GM12874 (cell line): Measurements from ENCODE around the gene RAB3D.

Source experiments
- CTCF ChIP-seq: IDR thresholded peaks from 2 replicates; pipeline ENCODE4 v1.5.1; 2011; ENCODE audit warnings: low read depth, mild to moderate bottlenecking, control low read depth, low read length, moderate library complexity; ENCODE audit not compliant: insufficient read depth

Gene RAB3D

GRCh38 chr19:11373885-11374432, 34.5 kb upstream of the RAB3D start:
- no peak for TF ChIP-seq CTCF

- no peak for TF ChIP-seq CTCF
Measured at GRCh38 chr19:11373166-11373884, 33.9 kb upstream of the RAB3D start.

GRCh38 chr19:11370744-11371143, 31.3 kb upstream of the RAB3D start:
- no peak for TF ChIP-seq CTCF

- TF ChIP-seq CTCF = no peak
Measured at GRCh38 chr19:11367528-11367927, 28.1 kb upstream of the RAB3D start.

- no peak for TF ChIP-seq CTCF
Measured at GRCh38 chr19:11365557-11366117, 26.2 kb upstream of the RAB3D start.

GRCh38 chr19:11364935-11365334, 25.5 kb upstream of the RAB3D start:
- no peak for TF ChIP-seq CTCF

- no peak for TF ChIP-seq CTCF
Measured at GRCh38 chr19:11364296-11364904, 24.9 kb upstream of the RAB3D start.
